ENCODE data around the gene SOX6.

The SOX6 gene

GRCh38 chr11:16293204-16293681, 63.1 kb downstream of the SOX6 start:
- no peak overlapping the region for H3K27ac ChIP-seq (ENCODE audit: low read length)
- no peaks in the 10 kb centered on the region for H3K79me2 ChIP-seq (ENCODE audit: low read length)

GRCh38 chr11:16292167-16292859, 64.0 kb downstream of the SOX6 start:
- no peaks in the 10 kb centered on the region for H3K27me3 ChIP-seq (replicated peaks; ENCODE audit: insufficient read depth, low read length)
- H3K79me2 ChIP-seq (ENCODE audit: low read length), result no peaks in the 10 kb centered on the region
- no peaks in the 10 kb centered on the region for H4K20me1 ChIP-seq (ENCODE audit: insufficient read depth, low read length)
- H3F3A ChIP-seq (ENCODE audit: insufficient read depth, low read length), result no peaks in the 10 kb centered on the region
- H3K27ac ChIP-seq (ENCODE audit: low read length), result no peak overlapping the region
- no peak overlapping the region for H2AFZ ChIP-seq (ENCODE audit: low read length)
- DNase-seq, result no peak
- no peaks in the 10 kb centered on the region for H3K36me3 ChIP-seq (replicated peaks; ENCODE audit: insufficient read depth, low read length)
- no peaks in the 10 kb centered on the region for H3K9me2 ChIP-seq (replicated peaks; ENCODE audit: insufficient read depth, low read length)
- no peak overlapping the region for H3K9ac ChIP-seq (ENCODE audit: low read length)
- no peaks in the 10 kb centered on the region for H3K4me1 ChIP-seq (ENCODE audit: low read length)
- no peak overlapping the region for H3K4me2 ChIP-seq (ENCODE audit: low read depth, low read length)
- TF ChIP-seq EZH2phosphoT487 (IDR thresholded peaks at IDR 0.05; ENCODE audit: low read length) (no peak), EZH2 (optimal IDR thresholded peaks at IDR 0.05; ENCODE audit: low read depth, low read length) (no peak), CTCF (IDR thresholded peaks at IDR 0.05; ENCODE audit: low read length) (no peak)
- no peak overlapping the region for H3K4me3 ChIP-seq (ENCODE audit: low read length)
- no peaks in the 10 kb centered on the region for H3K9me3 ChIP-seq (replicated peaks; ENCODE audit: insufficient read depth, low read length)

More at GRCh38 chr11:16293204-16293681, 63.1 kb downstream of the SOX6 start:
- H3K4me2 ChIP-seq (ENCODE audit: low read depth, low read length), result no peak overlapping the region
- H3K36me3 ChIP-seq (replicated peaks; ENCODE audit: insufficient read depth, low read length), result no peaks in the 10 kb centered on the region
- H2AFZ ChIP-seq (ENCODE audit: low read length), result no peak overlapping the region
- no peaks in the 10 kb centered on the region for H4K20me1 ChIP-seq (ENCODE audit: insufficient read depth, low read length)
- DNase-seq, result no peak
- no peaks in the 10 kb centered on the region for H3K9me2 ChIP-seq (replicated peaks; ENCODE audit: insufficient read depth, low read length)
- H3K9me3 ChIP-seq (replicated peaks; ENCODE audit: insufficient read depth, low read length), result no peaks in the 10 kb centered on the region
- no peaks in the 10 kb centered on the region for H3K4me1 ChIP-seq (ENCODE audit: low read length)
- no peaks in the 10 kb centered on the region for H3F3A ChIP-seq (ENCODE audit: insufficient read depth, low read length)
- H3K27me3 ChIP-seq (replicated peaks; ENCODE audit: insufficient read depth, low read length), result no peaks in the 10 kb centered on the region
- TF ChIP-seq EZH2phosphoT487 (IDR thresholded peaks at IDR 0.05; ENCODE audit: low read length) (no peak), EZH2 (optimal IDR thresholded peaks at IDR 0.05; ENCODE audit: low read depth, low read length) (no peak), CTCF (IDR thresholded peaks at IDR 0.05; ENCODE audit: low read length) (no peak)
- H3K4me3 ChIP-seq (ENCODE audit: low read length), result no peak overlapping the region
- no peak overlapping the region for H3K9ac ChIP-seq (ENCODE audit: low read length)

- no peak for TF ChIP-seq EZH2phosphoT487 (IDR thresholded peaks at IDR 0.05; ENCODE audit: low read length)
- no peak for TF ChIP-seq CTCF (IDR thresholded peaks at IDR 0.05; ENCODE audit: low read length)
- TF ChIP-seq EZH2 (optimal IDR thresholded peaks at IDR 0.05; ENCODE audit: low read depth, low read length), result no peak
- Histone ChIP-seq H4K20me1 (ENCODE audit: insufficient read depth, low read length) (no peaks in the 10 kb centered on the region), H3K4me2 (ENCODE audit: low read depth, low read length) (no peak overlapping the region), H3K4me3 (ENCODE audit: low read length) (no peak overlapping the region), H3K9me3 (replicated peaks; ENCODE audit: insufficient read depth, low read length) (no peaks in the 10 kb centered on the region), H3K79me2 (ENCODE audit: low read length) (no peaks in the 10 kb centered on the region), H3F3A (ENCODE audit: insufficient read depth, low read length) (no peaks in the 10 kb centered on the region), H2AFZ (ENCODE audit: low read length) (no peak overlapping the region), H3K9me2 (replicated peaks; ENCODE audit: insufficient read depth, low read length) (no peaks in the 10 kb centered on the region), H3K27ac (ENCODE audit: low read length) (no peak overlapping the region), H3K9ac (ENCODE audit: low read length) (no peak overlapping the region), H3K36me3 (replicated peaks; ENCODE audit: insufficient read depth, low read length) (no peaks in the 10 kb centered on the region), H3K27me3 (replicated peaks; ENCODE audit: insufficient read depth, low read length) (no peaks in the 10 kb centered on the region), H3K4me1 (ENCODE audit: low read length) (no peaks in the 10 kb centered on the region)
- DNase-seq, result no peak
Observed at GRCh38 chr11:16291729-16292128, 64.6 kb downstream of the SOX6 start.

Measured in MM.1S (cell line).